Progenitor cell of endocrine pancreas (in vitro differentiated cells): Measurements from ENCODE around the gene HCN1. TPM values are rescaled to one million over a fixed set of nuclear protein-coding genes. Genes with fewer than 3 reads are reported as not detected.

Experiments
- DNase-seq: peaks from one replicate; pipeline ENCODE4 v3.0.0; 2021; ENCODE audit warnings: low spot score; ENCODE audit not compliant: unreplicated experiment
- H3K27ac Mint-ChIP-seq: 2 replicates; pipeline ENCODE4 v1.8.0; 2021; ENCODE audit warnings: mild to moderate bottlenecking, moderate library complexity, mixed read lengths
- H3K27me3 Mint-ChIP-seq: 2 replicates; pipeline ENCODE4 v1.8.0; 2021; ENCODE audit warnings: mixed read lengths
- H3K36me3 Mint-ChIP-seq: 2 replicates; pipeline ENCODE4 v1.8.0; 2022; ENCODE audit warnings: mixed read lengths; ENCODE audit not compliant: insufficient read depth
- H3K4me1 Mint-ChIP-seq: 2 replicates; pipeline ENCODE4 v1.8.0; 2021; ENCODE audit warnings: low read depth, mixed read lengths
- H3K4me3 Mint-ChIP-seq: 2 replicates; pipeline ENCODE4 v1.8.0; 2021; ENCODE audit warnings: low read depth, mild to moderate bottlenecking, moderate library complexity, mixed read lengths
- H3K9me3 Mint-ChIP-seq: 2 replicates; pipeline ENCODE4 v1.8.0; 2021; ENCODE audit warnings: low read depth, mixed read lengths
- total RNA-seq: library from RNA; stranded (reverse); gene quantifications from 2 replicates; pipeline ENCODE4 v1.2.1, GENCODE V29; 2021
- TF ChIP-seq, protein P1 (sequence below): fragments of 200-600 bp; sonication (generic); IDR thresholded peaks from one replicate; pipeline ENCODE4 v1.5.0; 2021; ENCODE audit warnings: antibody characterized with exemption, mild to moderate bottlenecking; ENCODE audit not compliant: unreplicated experiment

Gene HCN1
- total RNA-seq, 1 donor from 2014 or later, result 0.14 TPM

DNA sequence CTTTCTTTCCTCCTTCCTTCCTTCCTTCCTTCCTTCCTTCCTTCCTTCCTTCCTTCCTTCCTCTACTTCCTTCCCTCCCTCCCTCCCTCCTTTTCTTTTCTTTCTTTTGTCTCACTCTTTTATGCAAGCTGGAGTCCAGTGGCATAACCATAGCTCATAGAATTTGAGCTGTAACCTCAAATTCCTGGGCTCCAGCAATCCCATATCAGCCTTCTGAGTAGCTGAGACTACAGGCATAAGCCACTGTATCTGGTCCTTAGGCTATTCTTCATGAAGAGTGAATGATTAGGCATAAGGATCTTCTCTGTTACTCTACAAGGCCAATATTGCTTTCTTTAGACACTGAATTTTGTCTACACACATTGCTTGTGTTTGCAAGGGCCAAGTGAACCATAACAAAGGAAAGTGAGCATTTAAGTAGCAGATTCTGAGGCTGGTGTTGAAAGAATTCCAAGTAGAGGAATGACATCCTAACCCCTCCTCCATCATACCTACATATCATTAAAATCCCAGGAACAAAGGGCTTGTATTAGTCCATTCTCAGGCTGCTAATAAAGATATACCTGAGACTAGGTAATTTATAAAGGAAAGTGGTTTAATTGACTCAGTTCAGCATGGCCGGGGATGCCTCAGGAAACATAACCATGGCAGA, 293.2 kb downstream of the HCN1 start:
- Mint-ChIP-seq H3K4me3 (no peak overlapping the region), H3K36me3 (no peaks in the 10 kb centered on the region), H3K9me3 (no peaks in the 10 kb centered on the region), H3K4me1 (no peaks in the 10 kb centered on the region), H3K27me3 (no peaks in the 10 kb centered on the region), H3K27ac (no peak overlapping the region)
- DNase-seq, result no peak
- TF ChIP-seq, protein P1, sequence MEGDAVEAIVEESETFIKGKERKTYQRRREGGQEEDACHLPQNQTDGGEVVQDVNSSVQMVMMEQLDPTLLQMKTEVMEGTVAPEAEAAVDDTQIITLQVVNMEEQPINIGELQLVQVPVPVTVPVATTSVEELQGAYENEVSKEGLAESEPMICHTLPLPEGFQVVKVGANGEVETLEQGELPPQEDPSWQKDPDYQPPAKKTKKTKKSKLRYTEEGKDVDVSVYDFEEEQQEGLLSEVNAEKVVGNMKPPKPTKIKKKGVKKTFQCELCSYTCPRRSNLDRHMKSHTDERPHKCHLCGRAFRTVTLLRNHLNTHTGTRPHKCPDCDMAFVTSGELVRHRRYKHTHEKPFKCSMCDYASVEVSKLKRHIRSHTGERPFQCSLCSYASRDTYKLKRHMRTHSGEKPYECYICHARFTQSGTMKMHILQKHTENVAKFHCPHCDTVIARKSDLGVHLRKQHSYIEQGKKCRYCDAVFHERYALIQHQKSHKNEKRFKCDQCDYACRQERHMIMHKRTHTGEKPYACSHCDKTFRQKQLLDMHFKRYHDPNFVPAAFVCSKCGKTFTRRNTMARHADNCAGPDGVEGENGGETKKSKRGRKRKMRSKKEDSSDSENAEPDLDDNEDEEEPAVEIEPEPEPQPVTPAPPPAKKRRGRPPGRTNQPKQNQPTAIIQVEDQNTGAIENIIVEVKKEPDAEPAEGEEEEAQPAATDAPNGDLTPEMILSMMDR, result no peak

DNA sequence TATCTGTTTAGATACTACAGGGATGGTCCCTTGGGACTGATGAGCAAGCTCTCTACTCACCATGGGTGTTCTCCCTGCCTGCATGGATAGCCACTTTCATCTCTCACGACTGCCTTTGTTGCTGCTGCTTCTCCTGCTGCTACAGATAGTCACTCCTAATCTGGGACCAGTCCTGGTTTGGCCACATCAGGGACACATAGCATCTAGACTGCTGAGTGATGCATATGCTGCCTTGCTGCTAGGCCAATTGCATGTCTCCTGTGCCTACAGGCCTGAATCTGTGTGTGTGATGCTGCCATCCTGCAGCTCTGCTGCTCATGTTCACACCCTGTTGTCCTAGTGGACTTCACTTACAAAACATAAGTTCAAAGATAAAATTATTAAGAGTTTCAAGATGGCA, 297.1 kb downstream of the HCN1 start:
- Mint-ChIP-seq H3K4me1 (no peaks in the 10 kb centered on the region), H3K9me3 (no peaks in the 10 kb centered on the region), H3K27me3 (no peaks in the 10 kb centered on the region), H3K4me3 (no peak overlapping the region), H3K36me3 (no peaks in the 10 kb centered on the region), H3K27ac (no peak overlapping the region)
- TF ChIP-seq, protein P1, result no peak
- DNase-seq, result no peak

DNA sequence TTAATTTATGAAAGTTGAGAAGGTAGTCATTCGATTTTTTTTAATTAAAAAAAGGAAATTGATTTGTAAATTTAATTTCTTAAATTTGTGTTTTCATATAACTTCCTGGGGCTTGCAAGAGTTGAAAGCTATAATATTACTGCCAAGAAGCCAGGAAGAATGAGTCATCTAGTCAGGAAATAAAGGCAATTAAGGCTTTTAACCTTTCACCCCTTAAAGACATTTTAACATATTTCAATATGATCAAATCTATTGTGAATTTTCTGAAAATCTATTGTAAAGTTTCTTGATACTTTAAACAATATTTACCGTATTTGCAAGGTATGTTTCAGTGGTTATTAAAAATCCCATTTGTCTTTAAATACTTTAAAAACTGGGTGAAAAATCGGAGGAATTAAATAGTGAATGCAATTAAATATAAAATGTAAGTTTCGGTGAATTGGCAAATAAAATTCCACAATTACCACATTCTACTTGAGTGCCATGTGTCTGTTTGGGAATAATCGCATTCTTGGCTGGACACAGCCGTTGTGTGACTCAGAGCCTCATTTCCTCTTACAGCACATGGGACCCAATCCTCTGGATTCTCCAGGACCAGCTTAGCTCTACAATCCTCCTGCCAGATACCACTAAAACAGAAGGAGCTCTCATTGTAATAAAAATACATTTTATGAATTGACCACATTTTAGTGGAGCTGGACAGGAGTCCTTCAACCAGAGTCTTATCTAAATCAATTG, 310.7 kb downstream of the HCN1 start:
- no peaks in the 10 kb centered on the region for H3K27me3 Mint-ChIP-seq
- H3K27ac Mint-ChIP-seq, result no peak overlapping the region
- H3K4me1 Mint-ChIP-seq, result no peaks in the 10 kb centered on the region
- no peaks in the 10 kb centered on the region for H3K9me3 Mint-ChIP-seq
- no peak for DNase-seq
- TF ChIP-seq, protein P1, result no peak
- H3K4me3 Mint-ChIP-seq, result no peak overlapping the region
- H3K36me3 Mint-ChIP-seq, result no peaks in the 10 kb centered on the region

DNA sequence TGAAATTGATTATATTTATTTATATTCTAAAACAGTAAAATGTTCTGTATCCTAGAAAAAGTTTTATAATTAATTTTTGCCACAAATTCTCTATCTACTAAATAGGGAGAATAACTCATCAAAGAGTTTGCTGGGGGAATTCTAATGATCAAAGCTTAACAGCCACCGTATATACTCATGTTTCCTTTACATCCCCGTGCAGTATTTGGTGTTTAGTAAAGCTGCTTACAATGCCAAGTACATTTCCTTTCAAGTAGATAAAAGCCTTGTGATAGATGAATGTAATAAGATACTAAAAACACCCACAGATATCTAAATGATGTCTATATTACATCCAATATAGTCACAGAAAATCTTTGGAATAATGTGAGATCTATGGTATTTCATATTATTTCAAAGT, 312.2 kb downstream of the HCN1 start:
- no peaks in the 10 kb centered on the region for H3K4me1 Mint-ChIP-seq
- TF ChIP-seq, protein P1, result no peak
- no peaks in the 10 kb centered on the region for H3K27me3 Mint-ChIP-seq
- peaks cover 2% of the 10 kb centered on the region for H3K9me3 Mint-ChIP-seq
- no peak overlapping the region for H3K27ac Mint-ChIP-seq
- DNase-seq, result no peak
- H3K36me3 Mint-ChIP-seq, result no peaks in the 10 kb centered on the region
- no peak overlapping the region for H3K4me3 Mint-ChIP-seq

DNA sequence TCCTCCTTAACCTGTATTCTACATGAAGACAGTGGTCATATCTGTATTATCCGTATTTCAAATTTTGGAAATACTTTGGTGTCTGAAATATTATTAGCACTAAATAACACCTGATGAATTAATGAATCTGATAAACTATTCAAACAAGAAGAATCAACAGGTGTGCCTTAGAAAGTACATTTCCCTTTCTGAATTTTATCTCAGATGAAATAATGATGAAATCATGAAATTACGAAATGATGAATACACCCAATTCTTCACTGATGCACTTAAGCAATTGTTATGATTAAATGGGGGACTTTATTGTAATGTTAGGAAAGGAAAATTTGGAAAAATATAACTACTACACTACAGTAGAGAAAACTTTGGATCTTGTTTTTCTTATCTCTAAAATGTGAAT, 313.6 kb downstream of the HCN1 start:
- H3K27me3 Mint-ChIP-seq, result no peaks in the 10 kb centered on the region
- H3K27ac Mint-ChIP-seq, result no peak overlapping the region
- no peak for DNase-seq
- TF ChIP-seq, protein P1, result no peak
- peaks cover 2% of the 10 kb centered on the region for H3K9me3 Mint-ChIP-seq
- H3K4me1 Mint-ChIP-seq, result peaks cover under 1% of the 10 kb centered on the region
- H3K36me3 Mint-ChIP-seq, result no peaks in the 10 kb centered on the region
- no peak overlapping the region for H3K4me3 Mint-ChIP-seq
